Endothelial cell of umbilical vein (primary cell): Measurements from ENCODE around the gene CLIP4. TPM values are rescaled to one million over a fixed set of nuclear protein-coding genes. Genes with fewer than 3 reads are reported as not detected.

Source experiments
- BruUV-seq: library from RNA; stranded (reverse); fragments of 400-500 nt; replicated peaks from 2 replicates; lab custom pipeline; 2021; lab: Mats Ljungman, UMichigan
- CTCF ChIA-PET: fragments of 300-600, 350-600 bp; sonication (Branson Sonifier 250); formaldehyde crosslinking; loops from one replicate; lab custom pipeline; 2021; ENCODE audit warnings: antibody characterized with exemption, inconsistent platforms; lab: Charles Lee
- POLR2A ChIA-PET: fragments of 300-600, 350-600 bp; sonication (Branson Sonifier 250); formaldehyde crosslinking; loops from one replicate; lab custom pipeline; 2021; ENCODE audit warnings: antibody characterized with exemption, inconsistent platforms; lab: Charles Lee
- DNase-seq: peaks from one replicate; pipeline ENCODE4 v3.0.0-alpha.2; 2011; ENCODE audit warnings: low read depth, low spot score
- FAIRE-seq: peaks from 2 replicates; lab custom pipeline; 2011; peaks lifted over from hg19 to GRCh38; lab: Jason Lieb, UNC
- H2AFZ ChIP-seq: 2 replicates; pipeline ENCODE4 v1.6.0; 2012; ENCODE audit warnings: low read depth, low read length, control low read depth, inconsistent platforms
- H3K27ac ChIP-seq: 2 replicates; pipeline ENCODE4 v1.5.1; 2011; ENCODE audit warnings: low read depth, mild to moderate bottlenecking, control low read depth, low read length, moderate library complexity; ENCODE audit not compliant: insufficient read depth
- H3K27me3 ChIP-seq, 2 experiments: 2 replicates each; pipeline versions ENCODE4 v1.6.0 to v1.6.1; 2011; ENCODE audit warnings: low read length in 2 of 2, mixed read lengths in 1 of 2; ENCODE audit not compliant: control insufficient read depth in 2 of 2, insufficient read depth in 2 of 2
- H3K36me3 ChIP-seq, 2 experiments: 2 replicates in 1 of 2; 3 replicates in 1 of 2; pipeline ENCODE4 v1.5.1; 2011; ENCODE audit warnings: low read length in 2 of 2, mild to moderate bottlenecking in 1 of 2, moderate library complexity in 1 of 2; ENCODE audit not compliant: control insufficient read depth in 2 of 2, insufficient read depth in 2 of 2; ENCODE audit errors: extremely low read depth in 1 of 2
- H3K4me1 ChIP-seq: 3 replicates; pipeline ENCODE4 v1.5.1; 2011; ENCODE audit warnings: mild to moderate bottlenecking, low read length; ENCODE audit not compliant: control insufficient read depth, insufficient read depth; ENCODE audit errors: extremely low read depth
- H3K4me2 ChIP-seq: 2 replicates; pipeline ENCODE4 v1.6.1; 2011; ENCODE audit warnings: low read length, control low read depth, mixed read lengths; ENCODE audit not compliant: insufficient read depth
- H3K4me3 ChIP-seq, 3 experiments: fragments of 200-600 bp in 1 of 3; sonication (generic), shearing (Covaris generic) in 1 of 3; replicated peaks in 1 of 3; 2 replicates each; pipeline ENCODE4 v1.5.1; 2011 to 2016; ENCODE audit warnings: control low read depth in 3 of 3, low read length in 3 of 3, mild to moderate bottlenecking in 2 of 3, inconsistent platforms in 1 of 3, low read depth in 1 of 3, moderate library complexity in 1 of 3; ENCODE audit not compliant: insufficient read depth in 1 of 3
- H3K79me2 ChIP-seq: 2 replicates; pipeline ENCODE4 v1.6.0; 2012; ENCODE audit warnings: low read length, inconsistent platforms; ENCODE audit not compliant: control insufficient read depth, insufficient read depth
- H3K9ac ChIP-seq: replicated peaks from 2 replicates; pipeline ENCODE3; 2011; ENCODE audit warnings: low read length, control low read depth; ENCODE audit not compliant: insufficient read depth; ENCODE audit errors: extremely low read depth
- H3K9me1 ChIP-seq: replicated peaks from 3 replicates; pipeline ENCODE4 v1.6.0; 2011; ENCODE audit warnings: mild to moderate bottlenecking, low read length; ENCODE audit not compliant: control insufficient read depth, insufficient read depth; ENCODE audit errors: extremely low read depth
- H3K9me3 ChIP-seq: replicated peaks from 2 replicates; pipeline ENCODE4 v1.5.1; 2012; ENCODE audit warnings: low read length, inconsistent platforms; ENCODE audit not compliant: control insufficient read depth, insufficient read depth
- H4K20me1 ChIP-seq: replicated peaks from 2 replicates; pipeline ENCODE3; 2011; ENCODE audit warnings: mild to moderate bottlenecking, low read length; ENCODE audit not compliant: control insufficient read depth, insufficient read depth; ENCODE audit errors: extremely low read depth
- CTCF ChIP-seq, 2 donors: IDR thresholded peaks; 1 replicate in 1 of 2; 2 replicates in 1 of 2; pipeline ENCODE4 v1.5.1; 2011; ENCODE audit warnings: low read length in 2 of 2, mild to moderate bottlenecking in 2 of 2, moderate library complexity in 2 of 2, control low read depth in 1 of 2, inconsistent platforms in 1 of 2, low read depth in 1 of 2; ENCODE audit not compliant: insufficient read depth in 1 of 2; ENCODE audit errors: extremely low read depth in 1 of 2
- EZH2 ChIP-seq: IDR thresholded peaks from 2 replicates; pipeline ENCODE4 v1.6.1; 2012; ENCODE audit warnings: borderline replicate concordance, low read depth, mild to moderate bottlenecking, moderate library complexity, low read length, inconsistent platforms; ENCODE audit not compliant: severe bottlenecking
- FOS ChIP-seq: IDR thresholded peaks from 2 replicates; pipeline ENCODE4 v1.6.1; 2011; ENCODE audit warnings: mild to moderate bottlenecking, low read length, moderate library complexity, borderline replicate concordance; ENCODE audit not compliant: insufficient read depth
- GATA2 ChIP-seq: IDR thresholded peaks from 2 replicates; pipeline ENCODE4 v1.7.0; 2011; ENCODE audit warnings: low read depth, mild to moderate bottlenecking, moderate library complexity, mixed read lengths, low read length; ENCODE audit not compliant: insufficient read length, insufficient read depth
- JUN ChIP-seq: IDR thresholded peaks from 2 replicates; pipeline ENCODE4 v1.6.1; 2011; ENCODE audit warnings: borderline replicate concordance, low read depth; ENCODE audit not compliant: insufficient read length, insufficient read depth
- MAX ChIP-seq: IDR thresholded peaks from 2 replicates; pipeline ENCODE4 v1.6.1; 2011; ENCODE audit not compliant: insufficient read depth, insufficient read length
- MYC ChIP-seq: IDR thresholded peaks from one replicate; pipeline ENCODE4 v1.6.1; 2011; ENCODE audit warnings: mild to moderate bottlenecking, low read depth, low read length
- POLR2A ChIP-seq: IDR thresholded peaks from 2 replicates; pipeline ENCODE4 v1.6.1; 2012; ENCODE audit warnings: low read depth, mild to moderate bottlenecking, control low read depth, low read length
- POLR2AphosphoS5 ChIP-seq: IDR thresholded peaks from 2 replicates; pipeline ENCODE4 v1.6.1; 2012; ENCODE audit warnings: low read depth, mild to moderate bottlenecking, control low read depth, low read length, moderate library complexity; ENCODE audit not compliant: insufficient read depth
- dilution Hi-C: fragments of 300-500 bp; cut with MboI; formaldehyde crosslinking; loops from one replicate; pipeline ENCODE4 v1.15.0; 2019; ENCODE audit warnings: low sequenced_read_pairs; ENCODE audit not compliant: extremely low pct_ligation_motif_present
- intact Hi-C: fragments of 100-400 bp; cut with micrococcal nuclease; formaldehyde crosslinking; loops from one replicate; pipeline ENCODE4 v1.10.0; 2022
- polyA plus RNA-seq, 4 experiments: library from polyadenylated mRNA; depleted of rRNA in 3 of 4; stranded (reverse) in 3 of 4; unstranded in 1 of 4; fragments of >200 nt; gene quantifications; 2 replicates each; pipeline versions ENCODE4 v1.2.1 to v1.2.3, GENCODE V29; 2011 to 2012; ENCODE audit warnings: missing spikeins in 1 of 4
- total RNA-seq: library from RNA; stranded (reverse); gene quantifications from 2 replicates; pipeline ENCODE4 v1.2.3, GENCODE V29; 2021

Gene CLIP4
- total and polyA plus RNA-seq, 2 donors (not counting 3 experiments of a cell fraction or from before 2014, with no cell fraction given): 9.2 to 24.0 TPM

- Histone ChIP-seq H3K36me3 (no peaks in the 10 kb centered on the region), H3K4me2 (no peak overlapping the region), H3K9me1 (no peaks in the 10 kb centered on the region), H4K20me1 (no peaks in the 10 kb centered on the region), H3K9me3 (no peaks in the 10 kb centered on the region), H3K27ac (no peak overlapping the region), H3K79me2 (no peaks in the 10 kb centered on the region), H3K4me1 (no peaks in the 10 kb centered on the region), H2AFZ (no peak overlapping the region), H3K4me3 (no peak overlapping the region), H3K9ac (no peak overlapping the region), H3K27me3 (peaks cover 0 to 1% of the 10 kb centered on the region in 2 experiments)
- TF ChIP-seq GATA2 (no peak), JUN (no peak), MYC (no peak), POLR2AphosphoS5 (no peak), POLR2A (no peak), CTCF (IDR thresholded peaks at IDR 0.05; ENCODE audit: extremely low read depth in 1 of 2, insufficient read depth in 1 of 2, low read depth in 1 of 2, low read length in 2 of 2) (no peak), FOS (no peak), EZH2 (no peak), MAX (no peak)
- CTCF ChIA-PET: interaction anchor here (1.1 kb wide), 1 partner anchor 267 kb away, joined by 4 read pairs; no protein-coding TSS in a partner anchor
- POLR2A ChIA-PET: no interaction called here
- no peak for DNase-seq
- no TSS peak for BruUV-seq
- no peak for FAIRE-seq
- dilution Hi-C loops: no loop called here
- intact Hi-C loops: no loop called here
Measured at GRCh38 chr2:29225814-29226213, 110.6 kb downstream of the CLIP4 start.
